Suprapubic skin (tissue), 4 donors: Measurements from ENCODE around the gene NOD1.

Experiments
- EP300 ChIP-seq: sonication (generic); formaldehyde crosslinking; IDR thresholded peaks from one replicate; pipeline ENCODE4 v1.6.1; 2017; ENCODE audit warnings: antibody characterized with exemption
- POLR2A ChIP-seq, 2 donors: fragments of 450-650 bp; IDR thresholded peaks; one replicate each; pipeline ENCODE4 v1.6.1; 2017; ENCODE audit warnings: antibody characterized with exemption in 2 of 2, mild to moderate bottlenecking in 2 of 2, moderate library complexity in 2 of 2
- POLR2AphosphoS5 ChIP-seq, 3 donors: sonication (generic); formaldehyde crosslinking; IDR thresholded peaks; one replicate each; pipeline ENCODE4 v1.6.1; 2017; ENCODE audit warnings: antibody characterized with exemption in 3 of 3
- TF ChIP-seq, protein P1 (sequence below), 2 donors: fragments of 200-600 bp in 1 of 2; fragments of 450-650 bp in 1 of 2; sonication (generic) in 1 of 2; IDR thresholded peaks; one replicate each; pipeline ENCODE4 v1.5.1; 2016 to 2019; ENCODE audit warnings: antibody characterized with exemption in 2 of 2, mild to moderate bottlenecking in 1 of 2, moderate library complexity in 1 of 2

DNA sequence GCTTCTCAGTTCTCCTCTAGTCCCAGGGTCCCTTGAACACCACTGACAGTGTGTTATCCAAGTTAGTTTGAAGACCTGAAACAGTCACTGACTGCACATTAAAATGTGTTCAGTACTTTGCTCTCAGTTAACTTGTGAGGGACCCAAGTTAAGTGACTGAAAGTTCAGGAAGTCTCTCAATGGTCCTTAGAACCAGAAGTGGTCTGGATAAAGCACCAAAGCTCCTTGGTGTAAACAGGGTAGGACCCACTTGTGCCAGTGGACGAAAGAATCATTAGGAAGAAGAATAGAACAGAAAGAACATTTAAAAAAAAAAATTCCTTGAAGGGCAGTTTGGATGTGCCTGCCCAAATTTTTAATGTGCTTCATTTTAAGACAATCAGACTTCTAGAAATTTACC, 45.1 kb downstream of the NOD1 start:
- TF ChIP-seq, protein P1, sequence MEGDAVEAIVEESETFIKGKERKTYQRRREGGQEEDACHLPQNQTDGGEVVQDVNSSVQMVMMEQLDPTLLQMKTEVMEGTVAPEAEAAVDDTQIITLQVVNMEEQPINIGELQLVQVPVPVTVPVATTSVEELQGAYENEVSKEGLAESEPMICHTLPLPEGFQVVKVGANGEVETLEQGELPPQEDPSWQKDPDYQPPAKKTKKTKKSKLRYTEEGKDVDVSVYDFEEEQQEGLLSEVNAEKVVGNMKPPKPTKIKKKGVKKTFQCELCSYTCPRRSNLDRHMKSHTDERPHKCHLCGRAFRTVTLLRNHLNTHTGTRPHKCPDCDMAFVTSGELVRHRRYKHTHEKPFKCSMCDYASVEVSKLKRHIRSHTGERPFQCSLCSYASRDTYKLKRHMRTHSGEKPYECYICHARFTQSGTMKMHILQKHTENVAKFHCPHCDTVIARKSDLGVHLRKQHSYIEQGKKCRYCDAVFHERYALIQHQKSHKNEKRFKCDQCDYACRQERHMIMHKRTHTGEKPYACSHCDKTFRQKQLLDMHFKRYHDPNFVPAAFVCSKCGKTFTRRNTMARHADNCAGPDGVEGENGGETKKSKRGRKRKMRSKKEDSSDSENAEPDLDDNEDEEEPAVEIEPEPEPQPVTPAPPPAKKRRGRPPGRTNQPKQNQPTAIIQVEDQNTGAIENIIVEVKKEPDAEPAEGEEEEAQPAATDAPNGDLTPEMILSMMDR (IDR thresholded peaks at IDR 0.05), result no peak
- TF ChIP-seq EP300, result no peak
- TF ChIP-seq POLR2A (IDR thresholded peaks at IDR 0.05), result no peak
- TF ChIP-seq POLR2AphosphoS5 (IDR thresholded peaks at IDR 0.05), result no peak
